BLaER1 treated with 17β-estradiol and CSF1 and Interleukin-3, amounts not matched to agents 10 nM and 100 nM (cell line): ENCODE data around the gene MBP.
A peak's percentile ranks its signal among the peaks of the same experiment; 100 is the strongest.

Source experiments
- H3K27ac ChIP-seq, 11 experiments: shearing (Covaris generic); formaldehyde crosslinking; 2 replicates each; pipeline ENCODE4 v1.8.1; 2022
- H3K27me3 ChIP-seq, 11 experiments: shearing (Covaris generic); formaldehyde crosslinking; 2 replicates each; pipeline ENCODE4 v1.8.1; 2022
- H3K36me3 ChIP-seq, 11 experiments: shearing (Covaris generic); formaldehyde crosslinking; 2 replicates each; pipeline ENCODE4 v1.8.1; 2022
- H3K4me1 ChIP-seq, 10 experiments: shearing (Covaris generic); formaldehyde crosslinking; 2 replicates each; pipeline ENCODE4 v1.8.1; 2022
- H3K4me2 ChIP-seq, 11 experiments: shearing (Covaris generic); formaldehyde crosslinking; 2 replicates each; pipeline ENCODE4 v1.8.1; 2022
- H3K4me3 ChIP-seq, 10 experiments: shearing (Covaris generic); formaldehyde crosslinking; 2 replicates each; pipeline ENCODE4 v1.8.1; 2022
- H3K9ac ChIP-seq, 11 experiments: shearing (Covaris generic); formaldehyde crosslinking; 2 replicates each; pipeline ENCODE4 v1.8.1; 2022
- H3K9me3 ChIP-seq, 11 experiments: shearing (Covaris generic); formaldehyde crosslinking; replicated peaks in 1 of 11; 2 replicates each; pipeline ENCODE4 v1.8.1; 2022
- H4K20me1 ChIP-seq, 11 experiments: shearing (Covaris generic); formaldehyde crosslinking; 2 replicates each; pipeline ENCODE4 v1.8.1; 2022
- Cebpa-rat ChIP-seq, 11 experiments: shearing (Covaris generic); IDR thresholded peaks; 2 replicates each; pipeline ENCODE4 v1.8.1; 2022

The MBP gene

GRCh38 chr18:76980663-76981395 lies 151.8 kb downstream of the MBP start:
- no peak overlapping the region for H3K27ac ChIP-seq
- no peak overlapping the region for H3K4me3 ChIP-seq
- H3K4me2 ChIP-seq: peak overlapping the region in 10 of 11 experiments; percentile 7 to 80 (median 46); a peak in 17 of 22 replicates
- H3K9me3 ChIP-seq: no peaks in the 10 kb centered on the region
- no peak for TF ChIP-seq Cebpa-rat (IDR thresholded peaks at IDR 0.05)
- H3K9ac ChIP-seq: no peak overlapping the region
- no peaks in the 10 kb centered on the region for H4K20me1 ChIP-seq
- H3K27me3 ChIP-seq: no peaks in the 10 kb centered on the region
- peaks cover 18 to 48% (median 31%) of the 10 kb centered on the region in 10 experiments for H3K4me1 ChIP-seq
- 0 out of 22 replicates have a peak, but pooled peaks cover 0 to 5% (median 0%) of the 10 kb centered on the region in 11 experiments for H3K36me3 ChIP-seq

- Histone ChIP-seq H3K36me3 (0 out of 22 replicates have a peak, but pooled peaks cover 0 to 5% (median 0%) of the 10 kb centered on the region in 11 experiments), H3K27me3 (no peaks in the 10 kb centered on the region), H3K9ac (no peak overlapping the region), H4K20me1 (no peaks in the 10 kb centered on the region), H3K9me3 (no peaks in the 10 kb centered on the region), H3K4me3 (no peak overlapping the region), H3K27ac (no peak overlapping the region), H3K4me1 (peaks cover 13 to 48% (median 31%) of the 10 kb centered on the region in 10 experiments; a peak in 18 of 20 replicates), H3K4me2 (peak overlapping the region in 7 of 11 experiments; percentile 23 to 80 (median 47); a peak in 8 of 22 replicates)
- TF ChIP-seq Cebpa-rat (IDR thresholded peaks at IDR 0.05): no peak
Observed at GRCh38 chr18:76979906-76980305, 152.7 kb downstream of the MBP start.

- H3K27me3 ChIP-seq: no peaks in the 10 kb centered on the region
- no peaks in the 10 kb centered on the region for H3K9me3 ChIP-seq
- TF ChIP-seq Cebpa-rat (IDR thresholded peaks at IDR 0.05): no peak
- H3K4me3 ChIP-seq: no peak overlapping the region
- peaks cover 0 to 5% (median 0%) of the 10 kb centered on the region in 11 experiments; a peak in 1 of 22 replicates for H3K36me3 ChIP-seq
- H3K4me1 ChIP-seq: peaks cover 13 to 54% (median 33%) of the 10 kb centered on the region in 10 experiments; a peak in 18 of 20 replicates
- peak overlapping the region in 5 of 11 experiments; percentile 11 to 66 (median 25); a peak in 7 of 22 replicates for H3K4me2 ChIP-seq
- no peaks in the 10 kb centered on the region for H4K20me1 ChIP-seq
- no peak overlapping the region for H3K9ac ChIP-seq
- no peak overlapping the region for H3K27ac ChIP-seq
Observed at GRCh38 chr18:76979111-76979751, 153.4 kb downstream of the MBP start.

- H3K9me3 ChIP-seq: no peaks in the 10 kb centered on the region
- H3K4me3 ChIP-seq: no peak overlapping the region
- TF ChIP-seq Cebpa-rat (IDR thresholded peaks at IDR 0.05): no peak
- H3K9ac ChIP-seq: no peak overlapping the region
- no peaks in the 10 kb centered on the region for H3K27me3 ChIP-seq
- H4K20me1 ChIP-seq: no peaks in the 10 kb centered on the region
- H3K4me2 ChIP-seq: peak overlapping the region in 1 of 11 experiments; percentile 28; a peak in 1 of 22 replicates
- peaks cover 12 to 57% (median 36%) of the 10 kb centered on the region in 10 experiments; a peak in 18 of 20 replicates for H3K4me1 ChIP-seq
- H3K36me3 ChIP-seq: peaks cover 0 to 11% (median 6%) of the 10 kb centered on the region in 11 experiments; a peak in 9 of 22 replicates
- no peak overlapping the region for H3K27ac ChIP-seq
Observed at GRCh38 chr18:76978616-76979015, 154.0 kb downstream of the MBP start.

- Histone ChIP-seq H3K27me3 (no peaks in the 10 kb centered on the region), H3K4me1 (peaks cover 9 to 49% (median 31%) of the 10 kb centered on the region in 10 experiments; a peak in 18 of 20 replicates), H3K4me2 (no peak overlapping the region), H3K36me3 (peaks cover 0 to 18% (median 9%) of the 10 kb centered on the region in 11 experiments; a peak in 9 of 22 replicates), H3K9me3 (no peaks in the 10 kb centered on the region), H3K27ac (no peak overlapping the region), H4K20me1 (no peaks in the 10 kb centered on the region), H3K4me3 (no peak overlapping the region), H3K9ac (no peak overlapping the region)
- TF ChIP-seq Cebpa-rat (IDR thresholded peaks at IDR 0.05): no peak
Observed at GRCh38 chr18:76977684-76978232, 154.8 kb downstream of the MBP start.

- H3K9ac ChIP-seq: no peak overlapping the region
- no peaks in the 10 kb centered on the region for H3K9me3 ChIP-seq
- TF ChIP-seq Cebpa-rat (IDR thresholded peaks at IDR 0.05): no peak
- H3K4me3 ChIP-seq: no peak overlapping the region
- H3K4me1 ChIP-seq: peaks cover 12 to 49% (median 31%) of the 10 kb centered on the region in 10 experiments; a peak in 18 of 20 replicates
- no peaks in the 10 kb centered on the region for H3K27me3 ChIP-seq
- H3K27ac ChIP-seq: no peak overlapping the region
- peaks cover 0 to 21% (median 10%) of the 10 kb centered on the region in 11 experiments; a peak in 10 of 22 replicates for H3K36me3 ChIP-seq
- no peak overlapping the region for H3K4me2 ChIP-seq
- H4K20me1 ChIP-seq: no peaks in the 10 kb centered on the region
Observed at GRCh38 chr18:76977108-76977621, 155.4 kb downstream of the MBP start.

- Histone ChIP-seq H3K36me3 (peaks cover 0 to 26% (median 11%) of the 10 kb centered on the region in 11 experiments; a peak in 11 of 22 replicates), H3K9me3 (no peaks in the 10 kb centered on the region), H3K9ac (no peak overlapping the region), H3K27me3 (no peaks in the 10 kb centered on the region), H4K20me1 (no peaks in the 10 kb centered on the region), H3K4me3 (no peak overlapping the region), H3K27ac (no peak overlapping the region), H3K4me1 (peaks cover 12 to 40% (median 23%) of the 10 kb centered on the region in 10 experiments), H3K4me2 (no peak overlapping the region)
- no peak for TF ChIP-seq Cebpa-rat (IDR thresholded peaks at IDR 0.05)
Observed at GRCh38 chr18:76975577-76976110, 156.9 kb downstream of the MBP start.

GRCh38 chr18:76974386-76974785 lies 158.2 kb downstream of the MBP start:
- Histone ChIP-seq H3K36me3 (peaks cover 0 to 27% (median 11%) of the 10 kb centered on the region in 11 experiments; a peak in 12 of 22 replicates), H3K4me1 (peaks cover 10 to 29% (median 19%) of the 10 kb centered on the region in 10 experiments; a peak in 18 of 20 replicates), H3K9ac (no peak overlapping the region), H3K4me2 (peak overlapping the region in 5 of 11 experiments; percentile 9 to 44 (median 13); a peak in 6 of 22 replicates), H4K20me1 (no peaks in the 10 kb centered on the region), H3K27me3 (no peaks in the 10 kb centered on the region), H3K27ac (no peak overlapping the region), H3K9me3 (no peaks in the 10 kb centered on the region), H3K4me3 (no peak overlapping the region)
- no peak for TF ChIP-seq Cebpa-rat (IDR thresholded peaks at IDR 0.05)
